ENCODE data around the gene NKIRAS2. TPM values are rescaled to one million over a fixed set of nuclear protein-coding genes. Genes with fewer than 3 reads are reported as not detected.
A peak's percentile ranks its signal among the peaks of the same experiment; 100 is the strongest.

The NKIRAS2 gene
- polyA plus RNA-seq, 1 of the 3 experiments (the other 2 are of a cell fraction): 91.8 TPM

- peak within 1 kb of the TSS; percentile 99 for H3K9ac ChIP-seq
- TF ChIP-seq SIN3A (IDR thresholded peaks at IDR 0.05; ENCODE audit: borderline replicate concordance, low read depth, low read length) (0 out of 2 replicates have a peak, but pooled peaks have one; percentile 25), NRF1 (IDR thresholded peaks at IDR 0.05; ENCODE audit: low read depth, low read length) (0 out of 2 replicates have a peak, but pooled peaks have one; percentile 2), REST (IDR thresholded peaks at IDR 0.05; ENCODE audit: low read depth, low read length) (peak; percentile 71; the same call in 1 of the 2 replicates), SMC3 (IDR thresholded peaks at IDR 0.05; ENCODE audit: low read depth, low read length) (no peak), FOXJ3 (CRISPR knock-in tag; IDR thresholded peaks at IDR 0.05) (no peak), RFX5 (IDR thresholded peaks at IDR 0.05; ENCODE audit: low read length) (no peak), FOXM1 (IDR thresholded peaks at IDR 0.05; ENCODE audit: low read depth) (no peak), EP300 (IDR thresholded peaks at IDR 0.05; ENCODE audit: borderline replicate concordance in 1 of 2, low read depth in 1 of 2, low read length in 1 of 2) (peak; percentile 28 to 34; a peak in 2 of 4 replicates), TAF1 (IDR thresholded peaks at IDR 0.05; ENCODE audit: borderline replicate concordance, low read depth, low read length) (peak; percentile 98), IRF3 (IDR thresholded peaks at IDR 0.05; ENCODE audit: low read depth, low read length) (no peak), FOSL2 (IDR thresholded peaks at IDR 0.05; ENCODE audit: borderline replicate concordance, low read depth) (no peak), CTCF (IDR thresholded peaks at IDR 0.05) (0 out of 2 replicates have a peak, but pooled peaks have one; percentile 9), USF2 (IDR thresholded peaks at IDR 0.05; ENCODE audit: borderline replicate concordance, low read depth, low read length) (0 out of 2 replicates have a peak, but pooled peaks have one; percentile 11), RCOR1 (IDR thresholded peaks at IDR 0.05; ENCODE audit: low read length) (no peak), TEAD4 (IDR thresholded peaks at IDR 0.05; ENCODE audit: borderline replicate concordance, insufficient read depth) (peak; percentile 51; the same call in 1 of the 2 replicates), ZBTB33 (IDR thresholded peaks at IDR 0.05; ENCODE audit: borderline replicate concordance, low read depth) (0 out of 2 replicates have a peak, but pooled peaks have one; percentile 44), YY1 (IDR thresholded peaks at IDR 0.05; ENCODE audit: low read depth) (peak; percentile 98), GATA2 (CRISPR knock-in tag; IDR thresholded peaks at IDR 0.05) (no peak), MAX (IDR thresholded peaks at IDR 0.05; ENCODE audit: low read depth) (peak; percentile 66)
These were observed 2.7 kb upstream of the NKIRAS2 start, which contains the start of gene DNAJC7 for GRCh38 chr17:42016941-42017865. Gene DNAJC7, minus strand, starts transcription at chr17:42017439. Its CDS starts 23 bp downstream, at chr17:42017416.

More at GRCh38 chr17:42016941-42017865, 2.7 kb upstream of the NKIRAS2 start, which contains the start of gene DNAJC7:
- peak within 1 kb of the TSS; percentile 95 for H2AFZ ChIP-seq (ENCODE audit: low read depth)
- peaks cover 5 to 14% of the 10 kb centered on the region in 2 experiments for H3K36me3 ChIP-seq (replicated peaks in 1 of 2; ENCODE audit: control insufficient read depth in 1 of 2, insufficient read depth in 2 of 2, low read length in 1 of 2)
- H3F3A ChIP-seq (replicated peaks; ENCODE audit: insufficient read depth): peaks cover 10% of the 10 kb centered on the region
- peaks cover 76% of the 10 kb centered on the region for H3K79me2 ChIP-seq (ENCODE audit: insufficient read depth)
- peak within 1 kb of the TSS; percentile 83 to 98 for H3K4me3 ChIP-seq (ENCODE audit: low read depth in 2 of 2, low read length in 1 of 2)
- no peaks in the 10 kb centered on the region for H3K27me3 ChIP-seq (ENCODE audit: insufficient read depth)
- ChIA-PET POLR2A (interaction anchor here (0.7 to 3.4 kb wide), 16 partner anchors 8 to 329 kb away, joined by 3 to 19 read pairs (median 4); partner anchors contain the start of genes CNP and ODAD4), CTCF (interaction anchor here (1.0 to 17.3 kb wide), 13 partner anchors 10 to 136 kb away, joined by 3 to 496 read pairs (median 5); partner anchors contain the start of genes CNP, DHX58, HSPB9 and KAT2A)
- DNase-seq: peak; percentile 94
- peak within 1 kb of the TSS; percentile 93 to 95 for H3K27ac ChIP-seq (ENCODE audit: low read depth in 2 of 2, low read length in 1 of 2)
- H3K9me3 ChIP-seq: no peaks in the 10 kb centered on the region
- under 1% methylated on average over 24 of the region's 70 CpGs for WGBS (ENCODE audit: low lambda C conversion rate)
- no peaks in the 10 kb centered on the region for H3K9me2 ChIP-seq
- peak within 1 kb of the TSS; percentile 89 for H3K4me2 ChIP-seq
- H3K4me1 ChIP-seq (ENCODE audit: control insufficient read depth in 1 of 2, insufficient read depth in 2 of 2, low read depth in 1 of 2, low read length in 1 of 2): peaks cover 6 to 25% of the 10 kb centered on the region in 2 experiments; a peak in 3 of 4 replicates
- H4K20me1 ChIP-seq (ENCODE audit: insufficient read depth): peaks cover 18% of the 10 kb centered on the region

Measured in SK-N-SH (cell line).